ENCODE data around the gene TMEM114.

- TF ChIP-seq TAF1 (IDR thresholded peaks at IDR 0.05; ENCODE audit: borderline replicate concordance, insufficient read depth, low read length): peak; percentile 42; the same call in 1 of the 2 replicates
- TF ChIP-seq POLR2AphosphoS5 (IDR thresholded peaks at IDR 0.05; ENCODE audit: low read depth, low read length): peak; percentile 80; the same call in 1 of the 2 replicates
- no peak for TF ChIP-seq REST (IDR thresholded peaks at IDR 0.05; ENCODE audit: insufficient read depth in 1 of 2, low read depth in 2 of 2, low read length in 2 of 2)
- TF ChIP-seq SIN3A (IDR thresholded peaks at IDR 0.05; ENCODE audit: borderline replicate concordance, insufficient read depth, low read length): 0 out of 2 replicates have a peak, but pooled peaks have one; percentile 56
- TF ChIP-seq FOXP2 (optimal IDR thresholded peaks at IDR 0.05; ENCODE audit: borderline replicate concordance, extremely low read depth, extremely low read length, insufficient read depth): no peak
Observed at GRCh38 chr16:8621572-8622314, 31.4 kb upstream of the TMEM114 start, which contains the start of gene METTL22.

All from PFSK-1 (cell line).